ENCODE measurements around the gene CTAGE4. TPM values are rescaled to one million over a fixed set of nuclear protein-coding genes. Genes with fewer than 3 reads are reported as not detected.
"Not testable (repeated sequence)": the region's sequence is repeated elsewhere in the genome, so short reads cannot be mapped to it uniquely, and the experiment has no call there.

CTAGE4 gene
- total and polyA plus RNA-seq, 10 donors = 0.17 to 5.9 (median 1.4) TPM; not detected in 1

DNA sequence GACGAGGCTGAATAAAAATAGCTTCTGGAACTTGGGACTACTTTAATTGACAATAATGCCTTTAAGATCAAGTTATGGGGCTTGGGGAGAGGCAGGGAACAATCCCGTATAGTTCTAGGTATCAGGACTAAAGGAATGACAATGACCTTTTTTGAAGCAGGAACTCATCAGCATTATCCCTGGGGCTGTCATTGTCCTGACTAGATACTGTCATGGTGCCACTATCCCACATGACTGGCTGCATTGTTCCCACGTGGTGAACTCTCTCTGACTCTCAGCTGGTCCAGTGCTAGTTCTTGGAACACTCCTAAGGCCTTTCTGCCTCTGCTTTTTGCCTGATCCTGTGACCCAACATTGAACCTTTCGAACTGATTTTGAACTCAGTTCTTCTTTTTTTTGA lies 15.7 kb downstream of the CTAGE4 start:
- DNase-seq; intact Hi-C loops (cut with DNase I; ENCODE audit: low total_unique reads); H3K4me3 ChIP-seq; H3K9me3 ChIP-seq; H3K36me3 ChIP-seq; H3K27me3 ChIP-seq (replicated peaks in 1 of 7); H3K27ac ChIP-seq: not testable (repeated sequence)
- H3K4me1 ChIP-seq = peaks cover 0 to 12% (median 1%) of the 10 kb centered on the region in 6 donors
- WGBS, 5 donors = 36 to 92% (median 79%) methylated on average over 2 to 3 of the region's 4 CpGs

DNA sequence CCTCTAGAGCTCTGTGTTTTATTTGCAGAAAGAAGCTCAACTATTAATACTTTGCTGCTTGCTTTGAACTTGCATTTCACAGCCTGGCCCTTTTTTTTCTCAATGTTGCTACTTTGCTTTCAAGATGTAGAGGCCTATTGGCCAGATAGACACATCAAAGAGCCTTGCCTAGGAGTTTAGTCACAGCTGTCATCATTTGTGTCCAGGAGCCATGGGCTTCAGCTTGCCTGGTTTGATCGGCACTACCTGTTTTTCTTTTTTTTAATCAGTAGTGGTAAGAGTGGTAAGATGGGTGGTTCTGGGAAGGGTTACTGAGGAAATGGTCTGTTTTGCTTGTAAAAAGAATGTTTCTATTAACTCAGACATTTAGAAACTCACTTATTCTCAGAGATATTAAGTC lies 18.7 kb downstream of the CTAGE4 start:
- intact Hi-C loops (cut with DNase I; ENCODE audit: low total_unique reads); DNase-seq; H3K9me3 ChIP-seq; H3K27ac ChIP-seq; H3K27me3 ChIP-seq (replicated peaks in 1 of 7); H3K36me3 ChIP-seq; H3K4me3 ChIP-seq: not testable (repeated sequence)
- H3K4me1 ChIP-seq = peaks cover 0 to 12% (median 1%) of the 10 kb centered on the region in 6 donors
- WGBS, 5 donors = no CpG with 5 or more reads among the region's 1 CpG

DNA sequence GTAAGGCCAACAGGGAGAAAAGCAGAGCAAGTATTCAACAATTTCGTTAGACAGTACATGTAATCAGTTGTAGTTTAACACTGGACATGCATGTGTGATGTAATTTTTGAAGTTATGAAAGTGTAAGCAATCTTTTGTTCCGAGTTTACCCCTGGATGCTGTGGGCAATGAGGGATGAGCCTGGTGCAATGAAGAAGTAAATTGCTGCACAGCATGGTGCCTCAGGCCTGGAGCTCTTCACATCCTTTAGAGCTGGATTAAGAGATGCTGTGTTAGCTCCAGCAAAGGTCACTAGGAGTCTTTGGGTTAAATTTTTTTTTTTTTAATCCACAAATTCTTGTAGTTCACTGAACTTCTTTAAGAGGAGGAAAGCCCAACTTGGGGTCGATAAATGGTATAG lies 19.8 kb downstream of the CTAGE4 start:
- H3K36me3 ChIP-seq; H3K4me1 ChIP-seq; intact Hi-C loops (cut with DNase I; ENCODE audit: low total_unique reads); H3K4me3 ChIP-seq; H3K9me3 ChIP-seq; DNase-seq; H3K27ac ChIP-seq; H3K27me3 ChIP-seq (replicated peaks in 1 of 7): not testable (repeated sequence)
- no CpG with 5 or more reads among the region's 3 CpGs for WGBS, 5 donors

DNA sequence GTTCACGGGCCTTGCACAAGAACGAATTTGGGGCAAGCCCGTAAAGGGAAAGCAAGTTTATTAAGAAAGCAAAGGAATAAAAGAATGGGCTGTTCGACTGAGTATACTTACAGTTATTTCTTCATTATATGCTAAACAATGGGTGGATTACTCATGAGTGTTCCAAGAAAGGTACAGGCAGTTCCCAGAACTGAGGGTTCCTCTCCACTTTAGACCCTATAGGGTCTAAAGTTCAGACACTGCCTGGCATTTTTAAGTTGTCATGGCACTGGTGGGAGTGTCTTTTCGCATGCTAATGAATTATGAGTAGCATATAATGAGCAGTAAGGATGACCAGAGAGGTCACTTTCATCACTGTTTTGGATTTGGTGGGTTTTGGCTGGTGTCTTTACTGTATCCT lies 22.0 kb downstream of the CTAGE4 start:
- intact Hi-C loops (cut with DNase I; ENCODE audit: low total_unique reads); DNase-seq; H3K9me3 ChIP-seq; H3K4me1 ChIP-seq; H3K36me3 ChIP-seq; H3K27me3 ChIP-seq (replicated peaks in 1 of 7); H3K4me3 ChIP-seq; H3K27ac ChIP-seq: not testable (repeated sequence)
- WGBS, 5 donors = no CpG with 5 or more reads among the region's 5 CpGs

DNA sequence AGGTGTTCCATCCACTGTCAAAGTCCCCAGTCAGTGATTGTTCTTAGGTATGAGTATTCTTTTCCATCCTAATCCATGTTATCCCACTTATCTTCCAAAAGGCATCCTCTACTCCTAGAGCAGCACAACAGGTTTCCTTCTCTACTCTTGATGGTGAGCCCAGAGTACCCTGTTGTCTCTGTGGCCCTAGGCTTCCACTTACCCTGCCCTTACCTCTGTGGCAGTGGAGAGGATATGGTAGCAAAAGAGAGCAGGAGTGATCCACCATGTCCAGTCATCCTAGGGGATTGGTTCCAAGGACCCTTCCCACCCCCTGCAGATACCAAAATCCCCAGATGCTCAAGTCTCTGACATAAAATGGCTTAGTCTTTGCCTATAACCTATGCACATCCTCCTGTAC lies 33.9 kb downstream of the CTAGE4 start:
- DNase-seq; H3K27me3 ChIP-seq (replicated peaks in 1 of 7); H3K4me3 ChIP-seq; H3K36me3 ChIP-seq; H3K9me3 ChIP-seq; H3K4me1 ChIP-seq; intact Hi-C loops (cut with DNase I; ENCODE audit: low total_unique reads); H3K27ac ChIP-seq: not testable (repeated sequence)

DNA sequence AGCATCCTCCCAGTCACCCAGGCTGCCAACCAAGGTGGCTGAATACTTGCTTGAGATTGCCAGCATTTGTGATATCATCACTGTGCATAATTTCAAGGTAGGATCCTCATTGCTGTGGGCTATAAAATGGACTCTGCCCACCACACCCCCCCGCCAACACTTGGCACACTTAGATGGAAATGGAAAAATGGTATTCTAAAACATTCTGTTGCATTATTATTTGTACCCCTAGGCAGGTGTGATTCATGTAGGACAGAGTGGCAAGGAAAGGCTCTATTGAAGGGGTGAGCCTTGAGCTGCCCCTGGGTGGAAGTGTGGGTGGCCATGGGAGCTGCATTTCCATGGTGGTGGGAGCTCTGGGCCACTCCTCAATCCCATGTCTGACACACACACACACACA lies 35.3 kb downstream of the CTAGE4 start:
- H3K4me3 ChIP-seq; H3K27ac ChIP-seq; H3K27me3 ChIP-seq (replicated peaks in 1 of 7); DNase-seq; intact Hi-C loops (cut with DNase I; ENCODE audit: low total_unique reads); H3K4me1 ChIP-seq; H3K9me3 ChIP-seq; H3K36me3 ChIP-seq: not testable (repeated sequence)
- 92 to 100% (median 99%) methylated on average over 1 of the region's 1 CpG for WGBS, 5 donors

DNA sequence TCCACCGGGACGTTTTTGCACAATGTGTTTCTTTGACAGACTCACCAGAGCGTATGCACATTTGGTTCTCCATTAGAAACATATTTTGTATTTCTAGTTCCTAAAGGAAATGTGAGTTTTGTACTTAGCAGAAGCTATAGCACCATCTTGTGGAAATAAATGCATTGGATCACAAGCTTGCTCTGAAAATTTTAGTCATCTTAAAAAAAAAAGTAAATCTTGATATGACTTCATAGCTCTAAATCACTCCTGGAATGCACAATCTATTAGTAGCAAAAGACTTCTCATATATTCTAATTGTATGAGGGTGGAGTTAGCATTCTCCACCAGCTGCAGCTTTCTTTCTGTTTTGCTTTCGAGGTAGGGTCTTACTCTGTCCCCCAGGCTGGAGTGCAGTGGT lies 35.9 kb downstream of the CTAGE4 start:
- intact Hi-C loops (cut with DNase I; ENCODE audit: low total_unique reads); H3K9me3 ChIP-seq; H3K36me3 ChIP-seq; DNase-seq; H3K4me1 ChIP-seq; H3K27ac ChIP-seq; H3K4me3 ChIP-seq; H3K27me3 ChIP-seq (replicated peaks in 1 of 7): not testable (repeated sequence)
- no CpG with 5 or more reads among the region's 4 CpGs for WGBS, 5 donors

DNA sequence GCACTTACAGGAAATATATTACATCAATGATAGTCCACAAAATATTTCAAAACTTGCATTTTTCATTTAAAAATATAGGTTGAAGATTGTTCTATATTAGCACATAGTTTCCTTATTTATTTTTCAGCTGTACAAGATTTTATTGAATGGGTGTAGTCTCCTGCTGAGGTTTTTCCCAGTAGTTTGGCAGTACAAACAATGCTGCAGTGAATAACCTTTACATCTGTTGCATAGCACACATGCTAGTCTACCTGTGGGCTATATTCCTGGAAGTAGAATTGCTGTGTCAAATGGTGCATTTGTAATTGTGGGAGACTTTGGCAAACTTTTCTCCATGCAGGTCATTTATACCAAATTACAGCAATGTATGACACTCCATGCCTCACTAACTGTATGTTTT lies 37.3 kb downstream of the CTAGE4 start:
- H3K27ac ChIP-seq; DNase-seq; H3K4me3 ChIP-seq; H3K27me3 ChIP-seq (replicated peaks in 1 of 7); H3K4me1 ChIP-seq; intact Hi-C loops (cut with DNase I; ENCODE audit: low total_unique reads); H3K36me3 ChIP-seq; H3K9me3 ChIP-seq: not testable (repeated sequence)

DNA sequence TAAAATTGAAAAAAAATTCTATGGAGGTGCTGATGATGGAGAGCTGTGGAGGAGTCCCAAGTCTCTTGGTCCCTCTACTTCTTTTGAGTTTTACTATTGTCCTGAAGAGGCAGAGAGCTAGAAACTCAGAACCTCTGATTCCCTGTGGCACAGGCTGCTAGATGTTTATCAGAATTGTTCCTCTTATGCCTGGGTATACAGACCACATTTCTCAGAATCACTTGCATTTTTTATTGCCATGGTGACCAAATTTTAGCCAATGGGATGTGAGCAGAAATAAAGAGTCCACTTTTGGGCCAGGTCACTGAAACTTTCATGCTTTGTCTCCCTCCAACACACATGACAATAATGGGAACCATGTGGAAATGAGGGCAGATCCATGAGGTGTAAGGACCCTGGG lies 40.4 kb downstream of the CTAGE4 start:
- H3K4me1 ChIP-seq; DNase-seq; H3K27me3 ChIP-seq (replicated peaks in 1 of 7); H3K9me3 ChIP-seq; intact Hi-C loops (cut with DNase I; ENCODE audit: low total_unique reads); H3K4me3 ChIP-seq; H3K36me3 ChIP-seq; H3K27ac ChIP-seq: not testable (repeated sequence)

DNA sequence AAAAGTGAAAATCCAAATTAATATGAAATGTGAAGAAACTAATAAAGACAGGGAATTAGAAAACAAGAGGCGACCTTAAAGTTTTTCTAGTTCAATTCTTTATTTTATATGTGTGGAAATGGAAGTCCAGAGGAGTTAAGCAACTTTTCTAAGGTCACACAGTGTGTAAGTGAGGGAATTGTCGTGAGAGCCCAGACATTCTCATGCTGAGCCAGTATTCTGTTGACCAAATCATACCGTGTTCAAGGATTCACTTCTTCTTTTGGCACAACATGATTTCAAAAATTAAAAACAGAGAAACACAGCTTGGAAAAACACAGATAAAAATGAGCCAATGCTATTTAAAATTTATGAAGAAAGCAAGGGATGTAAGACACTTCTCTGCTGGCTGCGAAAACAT lies 43.6 kb downstream of the CTAGE4 start:
- intact Hi-C loops (cut with DNase I; ENCODE audit: low total_unique reads); DNase-seq; H3K4me1 ChIP-seq; H3K27me3 ChIP-seq (replicated peaks in 1 of 7); H3K9me3 ChIP-seq; H3K27ac ChIP-seq; H3K4me3 ChIP-seq; H3K36me3 ChIP-seq: not testable (repeated sequence)
- 69 to 85% (median 82%) methylated on average over 3 of the region's 4 CpGs for WGBS, 5 donors

DNA sequence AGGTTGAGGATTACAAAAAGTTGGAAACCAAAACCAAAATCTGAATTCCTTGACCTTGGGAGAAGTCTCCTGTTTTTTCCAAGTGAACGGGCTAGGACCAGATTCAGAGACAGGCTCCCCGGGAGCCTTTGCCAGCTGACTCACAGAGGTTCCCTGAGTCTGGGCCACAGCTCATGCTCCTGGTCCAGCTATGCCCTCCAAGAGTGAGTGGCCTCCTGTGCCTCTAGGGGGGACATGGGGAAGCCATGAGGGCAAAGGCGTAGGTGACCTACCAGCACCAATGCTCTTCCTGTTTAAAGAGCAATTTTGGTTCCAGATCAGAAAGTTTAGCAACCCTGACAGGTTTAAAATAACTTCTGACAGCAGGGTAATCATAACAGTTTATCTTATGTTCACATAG lies 45.5 kb downstream of the CTAGE4 start:
- H3K4me3 ChIP-seq; intact Hi-C loops (cut with DNase I; ENCODE audit: low total_unique reads); H3K9me3 ChIP-seq; H3K27ac ChIP-seq; H3K27me3 ChIP-seq (replicated peaks in 1 of 7); H3K36me3 ChIP-seq; H3K4me1 ChIP-seq: not testable (repeated sequence)
- 83 to 100% (median 90%) methylated on average over 1 to 2 of the region's 3 CpGs for WGBS, 5 donors
- DNase-seq = peak; percentile 50

DNA sequence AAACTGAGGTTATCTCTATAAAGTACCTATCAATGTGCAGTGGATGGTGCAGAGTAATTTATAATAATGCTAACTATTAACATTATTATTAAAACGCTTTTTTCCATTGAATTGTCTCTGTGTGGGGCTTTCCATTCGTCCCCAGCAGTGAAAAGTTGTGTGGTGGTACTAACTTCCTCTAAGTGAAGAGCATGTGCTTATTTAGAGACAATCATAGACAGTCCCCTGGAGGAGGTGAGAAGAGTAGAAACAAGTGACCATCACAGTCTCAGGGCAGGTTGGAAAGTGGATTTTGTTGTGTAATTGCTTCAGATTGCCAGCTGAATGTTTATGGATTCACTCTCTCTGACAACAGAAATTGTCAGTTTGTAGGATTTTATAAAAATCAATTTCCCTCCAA lies 47.8 kb downstream of the CTAGE4 start:
- WGBS, 5 donors = no CpG with 5 or more reads among the region's 2 CpGs
- H3K9me3 ChIP-seq; H3K27me3 ChIP-seq (replicated peaks in 1 of 7); intact Hi-C loops (cut with DNase I; ENCODE audit: low total_unique reads); DNase-seq; H3K4me3 ChIP-seq; H3K27ac ChIP-seq; H3K4me1 ChIP-seq; H3K36me3 ChIP-seq: not testable (repeated sequence)
